IMR-90 (cell line): ENCODE results near the gene SLC5A3. TPM values are rescaled to one million over a fixed set of nuclear protein-coding genes. Genes with fewer than 3 reads are reported as not detected.

ENCODE experiments used
- ATAC-seq: fragments of 200-7000 bp; cut with Tn5 transposase; 2 replicates; pipeline ENCODE4 v1.9.1; 2020; ENCODE audit warnings: low read depth, mild to moderate bottlenecking, moderate library complexity
- BruUV-seq: library from RNA; stranded (reverse); fragments of 400-500 nt; replicated peaks from 2 replicates; lab custom pipeline; 2021; lab: Mats Ljungman, UMichigan
- CTCF ChIA-PET: fragments of 300-600 bp; formaldehyde crosslinking; extraction: SDS; loops from one replicate; lab custom pipeline; 2021; ENCODE audit warnings: antibody characterized with exemption; lab: Yijun Ruan, JAX
- POLR2A ChIA-PET: fragments of 300-600 bp; sonication (Branson Sonifier 250); formaldehyde crosslinking; loops from one replicate; lab custom pipeline; 2022; ENCODE audit warnings: antibody characterized with exemption; ENCODE audit not compliant: unreplicated experiment; lab: Charles Lee
- DNase-seq: peaks from one replicate; pipeline ENCODE4 v3.0.0; 2013
- H2AFZ ChIP-seq: replicated peaks from 2 replicates; pipeline ENCODE3; 2013; ENCODE audit warnings: low read length, mild to moderate bottlenecking; ENCODE audit not compliant: poor library complexity
- H2AK5ac ChIP-seq: 2 replicates; pipeline ENCODE4 v1.6.1; 2013; ENCODE audit warnings: low read depth, low read length, inconsistent platforms
- H2AK9ac ChIP-seq: replicated peaks from 2 replicates; pipeline ENCODE3; 2013; ENCODE audit warnings: mild to moderate bottlenecking, low read depth, low read length, moderate library complexity; ENCODE audit not compliant: poor library complexity
- H2BK120ac ChIP-seq: 2 replicates; pipeline ENCODE4 v1.6.1; 2013; ENCODE audit warnings: low read depth, low read length, inconsistent platforms
- H2BK15ac ChIP-seq: 3 replicates; pipeline ENCODE4 v1.6.1; 2013; ENCODE audit warnings: low read depth, low read length, inconsistent platforms
- H2BK20ac ChIP-seq: 2 replicates; pipeline ENCODE4 v1.6.1; 2013; ENCODE audit warnings: low read depth, mild to moderate bottlenecking, inconsistent platforms, low read length, moderate library complexity
- H2BK5ac ChIP-seq: 2 replicates; pipeline ENCODE4 v1.6.1; 2013; ENCODE audit warnings: mild to moderate bottlenecking, low read depth, low read length, inconsistent platforms; ENCODE audit not compliant: poor library complexity, severe bottlenecking
- H3K14ac ChIP-seq: replicated peaks from 2 replicates; pipeline ENCODE4 v1.6.1; 2013; ENCODE audit warnings: low read depth, low read length, inconsistent platforms
- H3K18ac ChIP-seq: 2 replicates; pipeline ENCODE4 v1.6.1; 2013; ENCODE audit warnings: low read depth, low read length, control low read depth
- H3K23ac ChIP-seq: 2 replicates; pipeline ENCODE4 v1.6.1; 2013; ENCODE audit warnings: low read depth, low read length, inconsistent platforms
- H3K27ac ChIP-seq: 2 replicates; pipeline ENCODE4 v1.5.1; 2013; ENCODE audit warnings: mild to moderate bottlenecking, control low read depth, low read length; ENCODE audit not compliant: insufficient read depth
- H3K27me3 ChIP-seq: 2 replicates; pipeline ENCODE4 v1.6.1; 2013; ENCODE audit warnings: low read length; ENCODE audit not compliant: control insufficient read depth, insufficient read depth
- H3K36me3 ChIP-seq: 2 replicates; pipeline ENCODE4 v1.6.1; 2013; ENCODE audit warnings: low read length, mixed read lengths; ENCODE audit not compliant: control insufficient read depth, insufficient read depth
- H3K4ac ChIP-seq: 2 replicates; pipeline ENCODE4 v1.6.1; 2013; ENCODE audit warnings: low read depth, low read length, inconsistent platforms
- H3K4me1 ChIP-seq: 2 replicates; pipeline ENCODE4 v1.6.1; 2013; ENCODE audit warnings: low read length, mixed read lengths; ENCODE audit not compliant: control insufficient read depth, insufficient read depth
- H3K4me2 ChIP-seq: 2 replicates; pipeline ENCODE4 v1.6.1; 2013; ENCODE audit warnings: low read depth, mild to moderate bottlenecking, control low read depth, low read length, moderate library complexity
- H3K4me3 ChIP-seq: 2 replicates; pipeline ENCODE4 v1.5.1; 2013; ENCODE audit warnings: low read depth, mild to moderate bottlenecking, control low read depth, low read length, moderate library complexity; ENCODE audit not compliant: insufficient read depth
- H3K56ac ChIP-seq: 2 replicates; pipeline ENCODE4 v1.6.1; 2013; ENCODE audit warnings: low read length, inconsistent platforms; ENCODE audit not compliant: insufficient read depth; ENCODE audit errors: extremely low read depth
- H3K79me1 ChIP-seq, 2 experiments: 2 replicates each; pipeline ENCODE4 v1.6.1; 2013; ENCODE audit warnings: low read length in 2 of 2, inconsistent platforms in 1 of 2, low read depth in 1 of 2
- H3K9ac ChIP-seq: 2 replicates; pipeline ENCODE4 v1.6.1; 2013; ENCODE audit warnings: low read depth, low read length, control low read depth
- H3K9me1 ChIP-seq: 2 replicates; pipeline ENCODE4 v1.6.1; 2013; ENCODE audit warnings: low read length, inconsistent platforms; ENCODE audit not compliant: insufficient read depth
- H3K9me3 ChIP-seq: 2 replicates; pipeline ENCODE4 v1.6.1; 2013; ENCODE audit warnings: low read length; ENCODE audit not compliant: control insufficient read depth, insufficient read depth
- H4K20me1 ChIP-seq: 2 replicates; pipeline ENCODE4 v1.6.1; 2013; ENCODE audit warnings: low read length, inconsistent platforms; ENCODE audit not compliant: insufficient read depth
- H4K5ac ChIP-seq: 2 replicates; pipeline ENCODE4 v1.6.1; 2013; ENCODE audit warnings: mild to moderate bottlenecking, low read depth, low read length, control low read depth
- H4K8ac ChIP-seq, 2 experiments: 2 replicates each; pipeline ENCODE4 v1.6.1; 2013; ENCODE audit warnings: low read depth in 2 of 2, low read length in 2 of 2, control low read depth in 1 of 2, inconsistent platforms in 1 of 2
- H4K91ac ChIP-seq: 2 replicates; pipeline ENCODE4 v1.6.1; 2013; ENCODE audit warnings: low read depth, low read length, inconsistent platforms; ENCODE audit not compliant: insufficient read depth
- BHLHE40 ChIP-seq: fragments of 150-350 bp; IDR thresholded peaks from 2 replicates; pipeline ENCODE4 v1.6.1; 2016; ENCODE audit warnings: mild to moderate bottlenecking, low read depth, low read length
- CEBPB ChIP-seq: IDR thresholded peaks from 2 replicates; pipeline ENCODE4 v1.6.1; 2012; ENCODE audit warnings: low read depth, low read length, improper control_type of control experiment
- CHD1 ChIP-seq: IDR thresholded peaks from 2 replicates; pipeline ENCODE4 v1.6.1; 2012; ENCODE audit warnings: low read depth, low read length, improper control_type of control experiment
- CTCF ChIP-seq: conservative IDR thresholded peaks from 2 replicates; pipeline ENCODE4 v1.5.1; 2012; ENCODE audit warnings: mild to moderate bottlenecking, low read depth, low read length, improper control_type of control experiment
- ELK1 ChIP-seq: fragments of 150-350 bp; IDR thresholded peaks from 2 replicates; pipeline ENCODE4 v1.6.1; 2016; ENCODE audit warnings: low read depth, mild to moderate bottlenecking, low read length, moderate library complexity, borderline replicate concordance
- FOS ChIP-seq: fragments of 150-350 bp; IDR thresholded peaks from 2 replicates; pipeline ENCODE4 v1.6.1; 2016; ENCODE audit warnings: low read depth, low read length
- MAFK ChIP-seq: IDR thresholded peaks from 2 replicates; pipeline ENCODE4 v1.6.1; 2012; ENCODE audit warnings: low read depth, low read length, improper control_type of control experiment
- MAZ ChIP-seq: IDR thresholded peaks from 2 replicates; pipeline ENCODE4 v1.6.1; 2012; ENCODE audit warnings: low read depth, mild to moderate bottlenecking, low read length, improper control_type of control experiment, moderate library complexity, borderline replicate concordance
- MXI1 ChIP-seq: IDR thresholded peaks from 2 replicates; pipeline ENCODE4 v1.6.1; 2012; ENCODE audit warnings: low read depth, mild to moderate bottlenecking, low read length, moderate library complexity, borderline replicate concordance
- NFE2L2 ChIP-seq: fragments of 150-350 bp; IDR thresholded peaks from 2 replicates; pipeline ENCODE4 v1.6.1; 2016; ENCODE audit warnings: low read depth, mild to moderate bottlenecking, low read length
- POLR2A ChIP-seq: IDR thresholded peaks from 2 replicates; pipeline ENCODE4 v1.6.1; 2012; ENCODE audit warnings: mild to moderate bottlenecking, low read depth, low read length
- RAD21 ChIP-seq: IDR thresholded peaks from 2 replicates; pipeline ENCODE4 v1.6.1; 2012; ENCODE audit warnings: low read length, improper control_type of control experiment
- RCOR1 ChIP-seq: IDR thresholded peaks from 2 replicates; pipeline ENCODE4 v1.6.1; 2012; ENCODE audit warnings: mild to moderate bottlenecking, low read length, improper control_type of control experiment; ENCODE audit not compliant: insufficient replicate concordance
- RFX5 ChIP-seq: IDR thresholded peaks from 2 replicates; pipeline ENCODE4 v1.8.0; 2012; ENCODE audit warnings: low read depth, mild to moderate bottlenecking, low read length, moderate library complexity
- SMC3 ChIP-seq: fragments of 150-350 bp; IDR thresholded peaks from 2 replicates; pipeline ENCODE4 v1.6.1; 2016; ENCODE audit warnings: low read depth, mild to moderate bottlenecking, antibody characterized with exemption, low read length, moderate library complexity
- USF2 ChIP-seq: fragments of 150-350 bp; IDR thresholded peaks from 2 replicates; pipeline ENCODE4 v1.6.1; 2017; ENCODE audit warnings: mild to moderate bottlenecking, antibody characterized with exemption, low read length, low read depth
- WGBS, 2 experiments: methylation state at CpG; one replicate each; pipeline versions ENCODE4 v1.1.5 to v1.1.7; 2013; ENCODE audit warnings: missing lambda C conversion rate in 2 of 2; ENCODE audit not compliant: insufficient read length in 1 of 2; ENCODE audit errors: extremely low coverage in 2 of 2; 5-methylcytosine and 5-hydroxymethylcytosine counted together
- dilution Hi-C: fragments of 300-500 bp; cut with HindIII; formaldehyde crosslinking; loops from one replicate; pipeline ENCODE4 v1.14.3; 2018; ENCODE audit warnings: low sequenced_read_pairs; ENCODE audit not compliant: unreplicated experiment
- in situ Hi-C: fragments of 300-500 bp; cut with MboI; formaldehyde crosslinking; loops from 3 replicates; pipeline ENCODE4 v1.14.3; 2019; ENCODE audit warnings: low sequenced_read_pairs, inconsistent platforms, mixed read lengths
- intact Hi-C: fragments of 100-400 bp; cut with micrococcal nuclease; formaldehyde crosslinking; loops from 2 replicates; pipeline ENCODE4 v1.10.0; 2022
- polyA plus RNA-seq, 3 experiments: library from polyadenylated mRNA; depleted of rRNA; stranded (reverse); fragments of >200 nt; gene quantifications; 2 replicates each; pipeline ENCODE4 v1.2.3, GENCODE V29; 2012; ENCODE audit warnings: low replicate concordance in 1 of 3
- total RNA-seq: library from RNA; depleted of rRNA; stranded (reverse); fragments of >200 nt; gene quantifications from 2 replicates; pipeline ENCODE4 v1.2.3, GENCODE V29; 2012

SLC5A3 gene
- total and polyA plus RNA-seq, 2 of the 4 experiments (the other 2 are of a cell fraction), result 1.8 to 9.9 TPM

- POLR2A ChIA-PET, result no interaction called here
- H3K4ac ChIP-seq, result no peak overlapping the region
- H3K27ac ChIP-seq, result no peak overlapping the region
- H3K56ac ChIP-seq, result no peak overlapping the region
- WGBS, 2 experiments, result 92% methylated on average over 4 of the region's 7 CpGs; no CpG with 5 or more reads in 1 of the 2 experiments
- no peaks in the 10 kb centered on the region; the same call in 1 of the 2 replicates for H3K36me3 ChIP-seq
- ATAC-seq (no peak), DNase-seq (no peak)
- H3K4me1 ChIP-seq, result no peaks in the 10 kb centered on the region
- dilution Hi-C loops (no loop called here), intact Hi-C loops (no loop called here), in situ Hi-C loops (no loop called here)
- H2BK5ac ChIP-seq, result no peak overlapping the region
- H3K9me3 ChIP-seq, result no peaks in the 10 kb centered on the region
- no peak overlapping the region for H2AFZ ChIP-seq
- H3K23ac ChIP-seq, result no peak overlapping the region
- no peaks in the 10 kb centered on the region for H3K9me1 ChIP-seq
- no peak overlapping the region for H3K4me2 ChIP-seq
- no peak overlapping the region for H4K5ac ChIP-seq
- H4K91ac ChIP-seq, result no peak overlapping the region
- no peaks in the 10 kb centered on the region for H3K27me3 ChIP-seq
- H2BK20ac ChIP-seq, result no peak overlapping the region
- H3K79me1 ChIP-seq, result peaks cover 17 to 47% of the 10 kb centered on the region in 2 experiments
- no peak overlapping the region for H3K14ac ChIP-seq
- no peak overlapping the region for H2AK5ac ChIP-seq
- H4K8ac ChIP-seq, result no peak overlapping the region
- no peak for TF ChIP-seq USF2
- no peak for TF ChIP-seq RFX5
- no peak for TF ChIP-seq NFE2L2
- no peak for TF ChIP-seq POLR2A
- TF ChIP-seq BHLHE40, result no peak
- TF ChIP-seq MXI1, result no peak
- no peak for TF ChIP-seq CTCF
- no peak for TF ChIP-seq MAFK
- no peak for TF ChIP-seq RCOR1
- no peak for TF ChIP-seq MAZ
- TF ChIP-seq SMC3, result no peak
- TF ChIP-seq ELK1, result no peak
- TF ChIP-seq CEBPB, result no peak
- no peak for TF ChIP-seq RAD21
- no peak for TF ChIP-seq FOS
- TF ChIP-seq CHD1, result no peak
- CTCF ChIA-PET, result no interaction called here
- H3K9ac ChIP-seq, result no peak overlapping the region
- BruUV-seq, result no TSS peak
- H3K18ac ChIP-seq, result no peak overlapping the region
- no peak overlapping the region for H2BK120ac ChIP-seq
- no peak overlapping the region for H3K4me3 ChIP-seq
- H2BK15ac ChIP-seq, result no peak overlapping the region
- H2AK9ac ChIP-seq, result no peak overlapping the region
- peaks cover 6% of the 10 kb centered on the region; the same call in 1 of the 2 replicates for H4K20me1 ChIP-seq
Measured at GRCh38 chr21:34109075-34109474, 35.7 kb downstream of the SLC5A3 start.
